Neuronal stem cell (in vitro differentiated cells): ENCODE measurements around the gene SUPT20HL1.
A peak's percentile ranks its signal among the peaks of the same experiment; 100 is the strongest.
"Not testable (repeated sequence)": the region's sequence is repeated elsewhere in the genome, so short reads cannot be mapped to it uniquely, and the experiment has no call there.

ENCODE experiments used
- DNase-seq: peaks from one replicate; pipeline ENCODE4 v3.0.0-alpha.2; 2013; ENCODE audit warnings: low spot score
- H2AFZ ChIP-seq: one replicate; pipeline ENCODE4 v1.6.1; 2013; ENCODE audit warnings: mild to moderate bottlenecking, low read length, inconsistent platforms
- H2AK5ac ChIP-seq: 2 replicates; pipeline ENCODE4 v1.6.1; 2013; ENCODE audit warnings: low read depth, mild to moderate bottlenecking, inconsistent platforms, low read length, moderate library complexity, mixed read lengths
- H2BK120ac ChIP-seq: 2 replicates; pipeline ENCODE4 v1.6.1; 2013; ENCODE audit warnings: low read depth, mild to moderate bottlenecking, inconsistent platforms, low read length, moderate library complexity, mixed read lengths
- H2BK12ac ChIP-seq: one replicate; pipeline ENCODE4 v1.6.1; 2013; ENCODE audit warnings: low read length, inconsistent platforms
- H2BK15ac ChIP-seq: 2 replicates; pipeline ENCODE4 v1.6.1; 2013; ENCODE audit warnings: mild to moderate bottlenecking, low read length, inconsistent platforms, mixed read lengths
- H2BK5ac ChIP-seq: one replicate; pipeline ENCODE4 v1.6.1; 2013; ENCODE audit warnings: inconsistent platforms, mild to moderate bottlenecking, low read length, moderate library complexity
- H3K14ac ChIP-seq: one replicate; pipeline ENCODE4 v1.6.1; 2013; ENCODE audit warnings: low read length, inconsistent platforms
- H3K18ac ChIP-seq: 2 replicates; pipeline ENCODE4 v1.6.1; 2013; ENCODE audit warnings: low read length, inconsistent platforms
- H3K23ac ChIP-seq: 2 replicates; pipeline ENCODE4 v1.6.1; 2013; ENCODE audit warnings: low read depth, mild to moderate bottlenecking, mixed read lengths, low read length, inconsistent platforms; ENCODE audit not compliant: poor library complexity
- H3K27ac ChIP-seq: replicated peaks from 3 replicates; pipeline ENCODE4 v1.5.1; 2013; ENCODE audit warnings: low read length, inconsistent platforms
- H3K27me3 ChIP-seq, 3 experiments: 2 replicates each; pipeline ENCODE4 v1.6.1; 2013; ENCODE audit warnings: low read length in 3 of 3, mild to moderate bottlenecking in 2 of 3, inconsistent platforms in 1 of 3, low read depth in 1 of 3, mixed read lengths in 1 of 3, moderate library complexity in 1 of 3; ENCODE audit not compliant: control insufficient read depth in 3 of 3, insufficient read depth in 3 of 3
- H3K36me3 ChIP-seq, 2 donors: replicated peaks in 1 of 2; 2 replicates each; pipeline ENCODE4 v1.6.1; 2013; ENCODE audit warnings: low read length in 2 of 2; ENCODE audit not compliant: control insufficient read depth in 2 of 2, insufficient read depth in 2 of 2
- H3K4ac ChIP-seq: 2 replicates; pipeline ENCODE4 v1.6.1; 2013; ENCODE audit warnings: inconsistent platforms, mild to moderate bottlenecking, low read length, moderate library complexity
- H3K4me1 ChIP-seq, 2 donors: 1 replicate in 1 of 2; 2 replicates in 1 of 2; pipeline ENCODE4 v1.6.1; 2013; ENCODE audit warnings: low read length in 2 of 2, low read depth in 1 of 2; ENCODE audit not compliant: control insufficient read depth in 2 of 2, insufficient read depth in 1 of 2
- H3K4me2 ChIP-seq: one replicate; pipeline ENCODE4 v1.6.1; 2013; ENCODE audit warnings: mild to moderate bottlenecking, low read length, inconsistent platforms; ENCODE audit not compliant: insufficient read depth, poor library complexity, severe bottlenecking
- H3K4me3 ChIP-seq, 2 donors: 2 replicates each; pipeline ENCODE4 v1.5.1; 2013; ENCODE audit warnings: low read length in 2 of 2, mild to moderate bottlenecking in 2 of 2, inconsistent platforms in 1 of 2, moderate library complexity in 1 of 2
- H3K79me1 ChIP-seq: one replicate; pipeline ENCODE4 v1.6.1; 2013; ENCODE audit warnings: low read depth, mild to moderate bottlenecking, inconsistent platforms, low read length, moderate library complexity
- H3K9ac ChIP-seq: one replicate; pipeline ENCODE4 v1.6.1; 2013; ENCODE audit warnings: mild to moderate bottlenecking, low read depth, low read length, inconsistent platforms; ENCODE audit not compliant: poor library complexity
- H3K9me3 ChIP-seq, 2 donors: replicated peaks in 1 of 2; 2 replicates each; pipeline versions ENCODE3 to v1.6.1; 2013; ENCODE audit warnings: low read length in 2 of 2, mild to moderate bottlenecking in 2 of 2, inconsistent platforms in 1 of 2, low read depth in 1 of 2, mixed read lengths in 1 of 2, moderate library complexity in 1 of 2; ENCODE audit not compliant: control insufficient read depth in 2 of 2, insufficient read depth in 1 of 2
- H4K8ac ChIP-seq: one replicate; pipeline ENCODE4 v1.6.1; 2013; ENCODE audit warnings: low read depth, mild to moderate bottlenecking, inconsistent platforms, low read length, moderate library complexity
- H4K91ac ChIP-seq: one replicate; pipeline ENCODE4 v1.6.1; 2013; ENCODE audit warnings: low read length, low read depth, mild to moderate bottlenecking, inconsistent platforms; ENCODE audit not compliant: poor library complexity
- WGBS, 2 donors: extraction: QIAGEN DNeasy Blood & Tissue Kit; methylation state at CpG; one replicate each; pipeline ENCODE4 v1.1.7; 2013; ENCODE audit warnings: missing lambda C conversion rate in 2 of 2, mixed read lengths in 1 of 2; ENCODE audit not compliant: insufficient read length in 2 of 2, insufficient replicate concordance in 1 of 2; ENCODE audit errors: extremely low coverage in 2 of 2; 5-methylcytosine and 5-hydroxymethylcytosine counted together

Gene SUPT20HL1

GRCh38 chrX:24357106-24357505, 3.3 kb upstream of the SUPT20HL1 start:
- Histone ChIP-seq H3K27ac (no peak overlapping the region), H3K4me1 (no peaks in the 10 kb centered on the region), H2BK5ac (no peak overlapping the region)

DNA sequence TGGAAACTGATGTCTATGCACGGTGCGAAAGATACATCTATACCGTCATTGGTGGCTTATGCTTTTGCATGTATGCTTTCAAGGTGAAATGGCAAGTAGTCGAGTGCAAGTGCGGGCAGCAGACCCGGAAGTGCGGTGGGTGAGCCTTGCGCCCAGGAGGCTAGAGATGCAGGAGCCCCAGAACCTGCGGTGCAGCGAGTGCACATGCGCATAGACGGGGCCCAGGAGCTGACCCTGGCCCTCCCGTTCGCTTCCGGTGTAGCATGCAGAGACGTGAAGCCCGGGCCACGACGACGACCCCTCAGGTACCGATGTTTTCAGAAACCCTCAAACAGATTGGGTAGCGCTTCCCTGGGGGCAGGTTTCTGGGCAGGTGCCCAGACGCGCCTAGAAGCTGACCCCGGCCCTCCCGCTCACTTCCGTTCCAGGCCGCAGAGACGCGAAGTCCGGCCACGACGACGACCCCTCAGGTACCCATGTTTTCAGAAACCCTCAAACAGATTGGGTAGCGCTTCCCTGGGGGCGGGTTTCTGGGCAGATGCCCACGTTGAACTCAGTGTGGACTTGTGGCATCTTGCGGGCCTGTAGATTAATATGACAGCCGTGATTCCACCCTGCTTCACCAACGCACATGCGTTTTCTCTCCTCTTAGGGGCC, 1.8 kb downstream of the SUPT20HL1 start:
- not testable (repeated sequence) for H4K8ac ChIP-seq, H2BK5ac ChIP-seq, H4K91ac ChIP-seq, H2AK5ac ChIP-seq, H3K4ac ChIP-seq, H3K23ac ChIP-seq, H3K79me1 ChIP-seq, H3K14ac ChIP-seq, H3K9ac ChIP-seq, H3K36me3 ChIP-seq, DNase-seq, H2AFZ ChIP-seq, H2BK15ac ChIP-seq, H2BK12ac ChIP-seq, H3K4me1 ChIP-seq, H3K18ac ChIP-seq, H3K4me2 ChIP-seq, H2BK120ac ChIP-seq, H3K27me3 ChIP-seq, H3K4me3 ChIP-seq, H3K27ac ChIP-seq, H3K9me3 ChIP-seq
- no CpG with 5 or more reads among the region's 41 CpGs for WGBS, 2 donors

More at GRCh38 chrX:24357106-24357505, 3.3 kb upstream of the SUPT20HL1 start:
- Histone ChIP-seq H3K27me3 (peaks cover 0 to 10% (median 0%) of the 10 kb centered on the region in 3 experiments), H3K9me3 (no peaks in the 10 kb centered on the region), H3K4me2 (no peak overlapping the region), H3K18ac (no peak overlapping the region), H3K4ac (no peak overlapping the region), H2BK120ac (no peak overlapping the region), H3K4me3 (no peak overlapping the region), H3K14ac (no peak overlapping the region), H4K8ac (no peak overlapping the region), H2BK15ac (no peak overlapping the region), H2BK12ac (no peak overlapping the region), H2AFZ (no peak overlapping the region), H3K36me3 (no peaks in the 10 kb centered on the region), H4K91ac (no peak overlapping the region), H3K9ac (no peak overlapping the region), H3K79me1 (no peaks in the 10 kb centered on the region), H3K23ac (no peak overlapping the region), H2AK5ac (no peak overlapping the region)
- no peak for DNase-seq

DNA sequence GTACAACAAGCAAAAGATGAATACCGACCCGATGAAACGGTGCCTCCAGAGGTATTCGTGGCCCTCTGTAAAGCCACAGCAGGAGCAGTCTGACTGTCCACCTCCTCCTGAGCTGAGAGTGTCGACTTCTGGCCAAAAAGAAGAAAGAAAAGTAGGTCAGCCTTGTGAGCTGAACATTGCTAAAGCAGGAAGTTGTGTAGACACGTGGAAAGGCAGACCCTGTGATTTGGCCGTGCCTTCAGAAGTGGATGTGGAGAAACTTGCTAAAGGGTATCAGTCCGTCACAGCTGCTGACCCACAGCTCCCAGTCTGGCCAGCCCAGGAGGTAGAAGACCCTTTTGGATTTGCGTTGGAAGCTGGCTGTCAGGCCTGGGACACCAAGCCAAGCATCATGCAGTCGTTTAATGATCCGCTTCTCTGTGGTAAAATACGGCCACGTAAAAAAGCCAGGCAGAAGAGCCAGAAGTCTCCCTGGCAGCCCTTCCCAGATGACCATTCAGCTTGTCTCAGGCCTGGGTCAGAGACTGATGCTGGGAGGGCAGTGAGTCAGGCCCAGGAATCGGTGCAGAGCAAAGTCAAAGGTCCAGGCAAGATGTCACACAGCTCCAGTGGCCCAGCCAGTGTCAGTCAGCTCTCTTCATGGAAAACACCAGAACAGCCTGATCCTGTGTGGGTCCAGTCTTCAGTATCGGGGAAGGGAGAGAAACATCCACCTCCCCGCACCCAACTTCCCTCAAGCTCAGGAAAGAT, 3.2 kb downstream of the SUPT20HL1 start:
- not testable (repeated sequence) for H3K9me3 ChIP-seq, H2AK5ac ChIP-seq, H3K9ac ChIP-seq, H3K27ac ChIP-seq, H4K8ac ChIP-seq, H3K14ac ChIP-seq, H2BK5ac ChIP-seq, H3K18ac ChIP-seq, H3K4ac ChIP-seq, H2BK15ac ChIP-seq, DNase-seq, H3K27me3 ChIP-seq, H2BK12ac ChIP-seq, H3K36me3 ChIP-seq, H3K4me1 ChIP-seq, H2BK120ac ChIP-seq, H2AFZ ChIP-seq, H3K23ac ChIP-seq, H3K4me2 ChIP-seq, H4K91ac ChIP-seq, H3K79me1 ChIP-seq, H3K4me3 ChIP-seq
- no CpG with 5 or more reads among the region's 16 CpGs for WGBS, 2 donors

DNA sequence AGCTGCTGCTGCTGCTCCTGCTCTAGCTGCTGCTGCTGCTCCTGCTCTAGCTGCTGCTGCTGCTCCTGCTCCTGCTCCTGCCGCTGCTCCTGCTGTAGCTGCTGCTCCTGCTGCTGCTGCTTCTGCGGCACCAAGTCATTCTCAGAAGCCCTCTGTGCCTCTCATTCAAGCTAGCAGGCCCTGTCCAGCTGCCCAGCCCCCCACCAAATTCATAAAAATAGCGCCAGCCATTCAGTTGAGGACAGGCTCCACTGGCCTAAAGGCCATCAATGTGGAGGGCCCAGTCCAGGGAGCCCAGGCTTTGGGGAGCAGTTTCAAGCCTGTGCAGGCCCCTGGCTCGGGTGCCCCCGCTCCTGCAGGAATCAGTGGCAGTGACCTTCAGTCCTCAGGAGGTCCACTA, 3.9 kb downstream of the SUPT20HL1 start:
- Histone ChIP-seq H3K4me3 (no peak overlapping the region), H2BK5ac (no peak overlapping the region), H3K9ac (no peak overlapping the region), H2AK5ac (no peak overlapping the region), H3K4ac (no peak overlapping the region), H2AFZ (peak overlapping the region; percentile 82), H3K14ac (no peak overlapping the region), H2BK12ac (no peak overlapping the region), H3K4me2 (no peak overlapping the region), H2BK120ac (no peak overlapping the region), H3K23ac (no peak overlapping the region), H4K8ac (no peak overlapping the region), H3K9me3 (no peaks in the 10 kb centered on the region), H3K36me3 (no peaks in the 10 kb centered on the region), H3K79me1 (no peaks in the 10 kb centered on the region), H3K27ac (no peak overlapping the region), H3K27me3 (peaks cover 0 to 10% (median 0%) of the 10 kb centered on the region in 3 experiments), H2BK15ac (no peak overlapping the region), H4K91ac (no peak overlapping the region), H3K4me1 (no peaks in the 10 kb centered on the region), H3K18ac (no peak overlapping the region)
- no peak for DNase-seq
- WGBS, 2 donors = no CpG with 5 or more reads among the region's 5 CpGs
